GM18517 (cell line): ENCODE measurements around the gene UGDH.
"Not testable (repeated sequence)": the region's sequence is repeated elsewhere in the genome, so short reads cannot be mapped to it uniquely, and the experiment has no call there.

Experiments
- ATAC-seq: cut with Tn5 transposase; IDR thresholded peaks from one replicate; pipeline ENCODE4 v1.9.1; 2021; ENCODE audit warnings: mild to moderate bottlenecking, moderate library complexity; ENCODE audit not compliant: unreplicated experiment

The UGDH gene

GRCh38 chr4:39497909-39498726 lies 29.1 kb downstream of the UGDH start:
- ATAC-seq = no peak

GRCh38 chr4:39495446-39496213 lies 31.6 kb downstream of the UGDH start:
- no peak for ATAC-seq

- no peak for ATAC-seq
These were observed 32.9 kb downstream of the UGDH start for GRCh38 chr4:39494354-39494753.

GRCh38 chr4:39490322-39490721 lies 36.9 kb downstream of the UGDH start:
- ATAC-seq = no peak

- ATAC-seq = no peak
These were observed 40.9 kb downstream of the UGDH start for GRCh38 chr4:39486221-39486804.

- no peak for ATAC-seq
These were observed 42.5 kb downstream of the UGDH start for GRCh38 chr4:39484582-39485272.

- ATAC-seq = no peak
These were observed 46.1 kb downstream of the UGDH start for GRCh38 chr4:39480902-39481695.

- no peak for ATAC-seq
These were observed 47.0 kb downstream of the UGDH start for GRCh38 chr4:39480251-39480650.

GRCh38 chr4:39476187-39476895 lies 50.9 kb downstream of the UGDH start:
- no peak for ATAC-seq

- ATAC-seq = no peak
These were observed 54.8 kb downstream of the UGDH start for GRCh38 chr4:39472396-39472795.

- ATAC-seq = no peak
These were observed 56.8 kb downstream of the UGDH start for GRCh38 chr4:39470402-39470801.

GRCh38 chr4:39469429-39470077 lies 57.7 kb downstream of the UGDH start:
- peak; percentile 91 for ATAC-seq

GRCh38 chr4:39467464-39467863 lies 59.8 kb downstream of the UGDH start:
- no peak for ATAC-seq

- no peak for ATAC-seq
These were observed 60.5 kb downstream of the UGDH start for GRCh38 chr4:39466747-39467146.

- ATAC-seq = no peak
These were observed 62.2 kb downstream of the UGDH start for GRCh38 chr4:39464886-39465501.

GRCh38 chr4:39458505-39459300 lies 68.5 kb downstream of the UGDH start, which contains the start of the genes LIAS and RPL9:
Gene LIAS (plus strand): TSS chr4:39459056. CDS start chr4:39459118, 62 bp downstream.
Gene RPL9 (minus strand): TSS chr4:39458922. CDS start chr4:39458439, 483 bp downstream.
- peak; percentile 88 for ATAC-seq

- not testable (repeated sequence) for ATAC-seq
These were observed 69.1 kb downstream of the UGDH start for GRCh38 chr4:39458161-39458504.
